Vagina (tissue), 2 donors: ENCODE data around the gene COX7A2. TPM values are rescaled to one million over a fixed set of nuclear protein-coding genes. Genes with fewer than 3 reads are reported as not detected.

Source experiments
- DNase-seq, 2 donors: peaks; one replicate each; pipeline ENCODE4 v3.0.0-alpha.2; 2017; ENCODE audit errors: extremely low spot score in 2 of 2
- H3K27ac ChIP-seq: fragments of 200-600 bp; sonication (generic); one replicate; pipeline ENCODE4 v1.5.1; 2019
- H3K27me3 ChIP-seq: fragments of 200-600 bp; sonication (generic); one replicate; pipeline ENCODE4 v1.5.1; 2019
- H3K36me3 ChIP-seq, 2 donors: fragments of 200-600 bp; sonication (generic); one replicate each; pipeline ENCODE4 v1.5.1; 2017 to 2019
- H3K4me1 ChIP-seq: fragments of 200-600 bp; sonication (generic); one replicate; pipeline ENCODE4 v1.5.1; 2019
- H3K4me3 ChIP-seq, 2 donors: fragments of 200-600 bp; sonication (generic); 1 replicate in 1 of 2; 2 replicates in 1 of 2; pipeline ENCODE4 v1.5.1; 2016 to 2019
- H3K9me3 ChIP-seq: fragments of 200-600 bp; sonication (generic); one replicate; pipeline ENCODE4 v1.5.1; 2019
- CTCF ChIP-seq, 3 experiments: fragments of 450-650 bp in 2 of 3; fragments of 200-600 bp in 1 of 3; sonication (generic) in 1 of 3; IDR thresholded peaks; one replicate each; pipeline ENCODE4 v1.5.1; 2017 to 2019; ENCODE audit warnings: antibody characterized with exemption in 3 of 3, mild to moderate bottlenecking in 2 of 3, moderate library complexity in 2 of 3
- POLR2A ChIP-seq, 2 donors: fragments of 450-650 bp; IDR thresholded peaks; one replicate each; pipeline ENCODE4 v1.6.1; 2017; ENCODE audit warnings: antibody characterized with exemption in 2 of 2, mild to moderate bottlenecking in 2 of 2, moderate library complexity in 2 of 2
- POLR2AphosphoS5 ChIP-seq, 2 donors: sonication (generic); formaldehyde crosslinking; IDR thresholded peaks; one replicate each; pipeline ENCODE4 v1.9.0; 2017; ENCODE audit warnings: antibody characterized with exemption in 2 of 2, mild to moderate bottlenecking in 2 of 2, low read depth in 1 of 2; ENCODE audit not compliant: insufficient read depth in 1 of 2
- intact Hi-C: fragments of 100-400 bp; cut with DNase I; formaldehyde crosslinking; loops from one replicate; pipeline ENCODE4 v1.15.1; 2023
- total RNA-seq: library from RNA; depleted of rRNA; stranded (reverse); fragments of >200 nt; gene quantifications from one replicate; pipeline ENCODE4 v1.2.3, GENCODE V29; 2016

Gene COX7A2
- total RNA-seq, 1 donor from 2014 or later = 286 TPM

GRCh38 chr6:75235271-75235670 lies 8.3 kb downstream of the COX7A2 start:
- H3K9me3 ChIP-seq = no peaks in the 10 kb centered on the region
- intact Hi-C loops = no loop called here
- H3K27me3 ChIP-seq = no peaks in the 10 kb centered on the region
- TF ChIP-seq CTCF (IDR thresholded peaks at IDR 0.05) (no peak), POLR2A (IDR thresholded peaks at IDR 0.05) (no peak), POLR2AphosphoS5 (IDR thresholded peaks at IDR 0.05; ENCODE audit: insufficient read depth in 1 of 2, low read depth in 1 of 2) (no peak)
- peaks cover 0 to 21% of the 10 kb centered on the region in 2 donors for H3K36me3 ChIP-seq
- H3K4me1 ChIP-seq = no peaks in the 10 kb centered on the region
- H3K27ac ChIP-seq = no peak overlapping the region
- DNase-seq = no peak
- no peak overlapping the region for H3K4me3 ChIP-seq

- Histone ChIP-seq H3K27ac (no peak overlapping the region), H3K4me3 (no peak overlapping the region), H3K36me3 (peaks cover 0 to 11% of the 10 kb centered on the region in 2 donors), H3K9me3 (no peaks in the 10 kb centered on the region), H3K27me3 (no peaks in the 10 kb centered on the region), H3K4me1 (no peaks in the 10 kb centered on the region)
- no peak for DNase-seq
- no peak for TF ChIP-seq CTCF (IDR thresholded peaks at IDR 0.05)
- TF ChIP-seq POLR2AphosphoS5 (IDR thresholded peaks at IDR 0.05; ENCODE audit: insufficient read depth in 1 of 2, low read depth in 1 of 2) = no peak
- no peak for TF ChIP-seq POLR2A (IDR thresholded peaks at IDR 0.05)
- intact Hi-C loops = no loop called here
These were observed 9.3 kb downstream of the COX7A2 start for GRCh38 chr6:75234126-75234865.

- intact Hi-C loops = no loop called here
- no peak overlapping the region for H3K27ac ChIP-seq
- no peaks in the 10 kb centered on the region for H3K9me3 ChIP-seq
- DNase-seq = no peak
- H3K27me3 ChIP-seq = no peaks in the 10 kb centered on the region
- H3K4me3 ChIP-seq = no peak overlapping the region
- no peaks in the 10 kb centered on the region for H3K4me1 ChIP-seq
- TF ChIP-seq CTCF (IDR thresholded peaks at IDR 0.05) (no peak), POLR2AphosphoS5 (IDR thresholded peaks at IDR 0.05; ENCODE audit: insufficient read depth in 1 of 2, low read depth in 1 of 2) (no peak), POLR2A (IDR thresholded peaks at IDR 0.05) (no peak)
- peaks cover 0 to 5% of the 10 kb centered on the region in 2 donors for H3K36me3 ChIP-seq
These were observed 10.4 kb downstream of the COX7A2 start for GRCh38 chr6:75233092-75233615.

- Histone ChIP-seq H3K4me3 (no peak overlapping the region), H3K36me3 (no peaks in the 10 kb centered on the region), H3K27me3 (no peaks in the 10 kb centered on the region), H3K27ac (no peak overlapping the region), H3K9me3 (no peaks in the 10 kb centered on the region), H3K4me1 (no peaks in the 10 kb centered on the region)
- DNase-seq = no peak
- intact Hi-C loops = no loop called here
- TF ChIP-seq CTCF (IDR thresholded peaks at IDR 0.05) (peak in 2 of 3 experiments; percentile 34 to 41), POLR2A (IDR thresholded peaks at IDR 0.05) (no peak)
These were observed 12.9 kb downstream of the COX7A2 start for GRCh38 chr6:75230484-75231325.
